ENCODE results near the gene POLN. TPM values are rescaled to one million over a fixed set of nuclear protein-coding genes. Genes with fewer than 3 reads are reported as not detected.

The POLN gene
- total and polyA plus RNA-seq, 2 donors: 1.1 to 2.9 TPM

DNA sequence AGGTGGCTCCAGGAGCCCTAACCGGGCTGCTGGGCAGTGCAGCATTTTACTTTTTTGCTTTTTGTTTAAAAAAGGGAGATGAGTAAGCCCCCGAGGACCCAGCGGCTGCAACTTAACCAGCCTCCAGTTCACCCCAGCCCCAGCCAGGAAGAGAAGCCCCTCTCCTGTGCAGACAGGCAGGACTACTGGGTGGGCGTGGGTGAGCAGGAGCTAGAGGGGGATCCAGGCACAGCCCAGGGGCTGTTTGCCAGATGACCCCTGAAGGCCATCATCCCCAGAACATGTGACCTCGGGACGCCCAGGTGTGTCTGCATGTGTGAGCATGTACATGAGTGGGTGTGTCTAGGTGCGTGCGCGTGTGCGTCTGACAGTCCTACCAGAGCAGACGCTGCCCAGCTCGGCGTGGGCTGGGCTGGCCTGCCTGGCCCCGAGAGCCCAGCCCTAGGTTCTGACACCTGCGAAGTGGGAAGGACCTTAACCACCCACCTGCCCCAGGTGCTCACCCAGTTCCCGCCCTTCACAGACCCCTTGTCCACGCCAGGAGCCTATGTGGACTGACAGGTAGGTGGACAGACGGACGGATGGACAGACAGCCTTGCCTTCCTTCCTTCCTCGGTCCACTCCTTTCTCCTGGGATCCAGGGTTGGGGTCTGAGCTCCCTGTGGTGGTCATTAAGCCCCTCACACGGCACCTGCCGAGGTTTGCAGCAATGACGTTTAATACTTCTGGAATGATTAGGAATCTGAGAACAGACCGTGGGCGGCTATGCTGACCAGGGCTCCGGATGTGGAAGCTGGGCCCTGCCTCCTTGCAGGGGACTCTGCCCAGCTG lies 7.8 kb upstream of the POLN start:
- Histone ChIP-seq H3K4me3 (ENCODE audit: low read length in 2 of 2) (no peak overlapping the region), H3K9me3 (ENCODE audit: control insufficient read depth in 2 of 2, insufficient read depth in 1 of 2, low read length in 1 of 2) (peaks cover 0 to 6% of the 10 kb centered on the region in 2 donors), H3K27ac (ENCODE audit: low read depth in 1 of 2, low read length in 1 of 2) (no peak overlapping the region), H3K27me3 (ENCODE audit: control insufficient read depth in 2 of 2, insufficient read depth in 1 of 2, low read length in 1 of 2) (no peaks in the 10 kb centered on the region), H3K36me3 (ENCODE audit: control insufficient read depth in 2 of 2, insufficient read depth in 2 of 2, low read length in 1 of 2) (peaks cover 59 to 74% of the 10 kb centered on the region in 2 donors), H3K4me1 (ENCODE audit: control insufficient read depth in 2 of 2, insufficient read depth in 2 of 2, low read length in 2 of 2) (no peaks in the 10 kb centered on the region)
- no peak for DNase-seq (ENCODE audit: low read depth in 6 of 9, low spot score in 9 of 9)
- WGBS: 96% methylated on average over 26 of the region's 26 CpGs

GRCh38 chr4:2248821-2249261 lies 6.9 kb upstream of the POLN start:
- DNase-seq (ENCODE audit: low read depth in 6 of 9, low spot score in 9 of 9): no peak

DNA sequence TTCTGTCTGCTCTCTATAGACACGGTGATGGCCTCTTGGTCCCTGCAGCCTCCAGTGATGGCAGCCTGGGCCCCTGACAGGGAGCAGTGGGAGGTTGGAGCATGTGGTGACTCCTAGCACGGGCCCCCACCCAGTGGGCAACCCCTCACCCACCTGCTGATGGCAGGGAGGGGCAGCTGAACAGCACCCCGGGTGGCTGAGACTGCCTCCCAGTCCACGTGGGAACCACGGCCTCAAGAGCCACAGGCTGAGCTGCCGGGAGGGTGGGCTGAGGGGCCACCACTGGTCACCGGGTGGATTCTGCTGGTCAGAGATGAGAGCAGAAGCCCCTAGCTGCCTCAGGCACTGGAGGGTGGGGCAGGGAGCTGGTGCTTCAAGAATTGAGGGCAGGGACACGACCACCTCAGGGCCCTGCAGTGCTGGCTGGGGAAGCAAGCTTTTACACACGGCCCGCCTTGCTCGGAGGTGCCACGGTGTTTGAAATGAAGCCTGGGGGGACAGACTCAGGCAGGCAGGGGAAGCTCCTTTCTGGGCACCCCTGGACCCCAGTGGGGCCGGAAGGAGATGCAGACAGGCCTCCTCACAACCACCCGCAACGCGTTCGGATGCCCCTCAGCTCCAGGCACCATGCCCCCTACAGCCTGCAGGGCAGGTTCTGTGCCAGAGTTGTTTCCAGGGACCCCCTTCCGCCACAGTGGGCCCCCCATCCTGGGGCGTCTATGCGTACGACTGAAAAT lies 6.3 kb upstream of the POLN start:
- WGBS: 96% methylated on average over 21 of the region's 21 CpGs
- no peaks in the 10 kb centered on the region for H3K4me1 ChIP-seq (ENCODE audit: control insufficient read depth in 2 of 2, insufficient read depth in 2 of 2, low read length in 2 of 2)
- no peak overlapping the region for H3K4me3 ChIP-seq (ENCODE audit: low read length in 2 of 2)
- H3K36me3 ChIP-seq (ENCODE audit: control insufficient read depth in 2 of 2, insufficient read depth in 2 of 2, low read length in 1 of 2): peaks cover 47 to 64% of the 10 kb centered on the region in 2 donors
- no peak for DNase-seq (ENCODE audit: low read depth in 6 of 9, low spot score in 9 of 9)
- H3K27me3 ChIP-seq (ENCODE audit: control insufficient read depth in 2 of 2, insufficient read depth in 1 of 2, low read length in 1 of 2): no peaks in the 10 kb centered on the region
- H3K9me3 ChIP-seq (ENCODE audit: control insufficient read depth in 2 of 2, insufficient read depth in 1 of 2, low read length in 1 of 2): peaks cover 0 to 3% of the 10 kb centered on the region in 2 donors
- H3K27ac ChIP-seq (ENCODE audit: low read depth in 1 of 2, low read length in 1 of 2): no peak overlapping the region

More at GRCh38 chr4:2248821-2249261, 6.9 kb upstream of the POLN start:
- H3K27ac ChIP-seq (ENCODE audit: low read depth in 1 of 2, low read length in 1 of 2): no peak overlapping the region
- no peaks in the 10 kb centered on the region for H3K27me3 ChIP-seq (ENCODE audit: control insufficient read depth in 2 of 2, insufficient read depth in 1 of 2, low read length in 1 of 2)
- peaks cover 53 to 70% of the 10 kb centered on the region in 2 donors for H3K36me3 ChIP-seq (ENCODE audit: control insufficient read depth in 2 of 2, insufficient read depth in 2 of 2, low read length in 1 of 2)
- H3K9me3 ChIP-seq (ENCODE audit: control insufficient read depth in 2 of 2, insufficient read depth in 1 of 2, low read length in 1 of 2): peaks cover 0 to 5% of the 10 kb centered on the region in 2 donors
- H3K4me1 ChIP-seq (ENCODE audit: control insufficient read depth in 2 of 2, insufficient read depth in 2 of 2, low read length in 2 of 2): no peaks in the 10 kb centered on the region
- H3K4me3 ChIP-seq (ENCODE audit: low read length in 2 of 2): no peak overlapping the region
- 96% methylated on average over 10 of the region's 10 CpGs for WGBS

DNA sequence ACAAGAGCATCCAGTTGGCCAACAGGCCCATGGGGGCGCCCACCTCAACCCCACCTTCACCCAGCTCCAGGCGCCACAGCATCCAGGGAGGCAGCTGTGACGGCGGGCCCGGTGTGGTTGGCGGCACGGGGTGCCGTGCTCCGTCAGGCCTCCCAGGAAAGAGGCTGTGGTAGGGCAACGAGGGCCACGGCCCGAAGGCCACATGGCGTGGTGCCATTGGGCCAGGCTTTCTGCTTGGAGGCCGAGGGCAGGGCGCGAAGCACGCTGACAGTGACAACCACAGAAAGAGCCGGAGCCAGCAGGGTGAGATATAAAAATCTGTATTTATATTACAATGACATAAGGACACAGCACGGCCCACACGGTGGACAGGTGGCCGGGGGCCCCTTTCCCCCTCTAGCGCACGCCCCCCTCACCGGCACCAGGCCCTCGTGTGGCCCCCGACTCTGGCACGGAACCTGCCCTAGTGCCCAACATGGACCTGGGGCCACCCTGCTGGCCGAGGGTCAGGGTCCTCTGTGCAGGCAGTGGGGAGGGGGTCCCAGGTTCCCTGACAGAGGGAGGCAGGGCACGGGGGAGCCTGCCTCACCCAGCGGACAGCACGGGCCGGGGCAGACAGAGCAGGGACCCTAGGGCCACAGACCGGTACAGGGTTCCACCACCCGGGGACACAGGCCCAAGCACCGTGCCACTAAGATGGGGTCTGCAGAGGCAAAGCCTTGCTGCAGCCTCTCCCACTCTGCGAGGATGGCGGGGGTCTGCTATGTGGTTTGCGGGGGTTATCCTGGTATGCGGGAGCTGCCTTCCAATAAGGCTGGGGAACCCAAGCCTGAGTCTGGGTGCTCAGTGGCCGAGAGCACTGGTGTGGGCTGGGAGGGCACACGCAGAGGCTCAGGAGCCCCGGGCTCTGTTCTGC lies 5.5 kb upstream of the POLN start:
- DNase-seq (ENCODE audit: low read depth in 6 of 9, low spot score in 9 of 9): no peak
- Histone ChIP-seq H3K9me3 (ENCODE audit: control insufficient read depth in 2 of 2, insufficient read depth in 1 of 2, low read length in 1 of 2) (peaks cover 0 to 3% of the 10 kb centered on the region in 2 donors), H3K36me3 (ENCODE audit: control insufficient read depth in 2 of 2, insufficient read depth in 2 of 2, low read length in 1 of 2) (peaks cover 41 to 57% of the 10 kb centered on the region in 2 donors), H3K27ac (ENCODE audit: low read depth in 1 of 2, low read length in 1 of 2) (no peak overlapping the region), H3K27me3 (ENCODE audit: control insufficient read depth in 2 of 2, insufficient read depth in 1 of 2, low read length in 1 of 2) (no peaks in the 10 kb centered on the region), H3K4me3 (ENCODE audit: low read length in 2 of 2) (no peak overlapping the region), H3K4me1 (ENCODE audit: control insufficient read depth in 2 of 2, insufficient read depth in 2 of 2, low read length in 2 of 2) (peaks cover 0 to 2% of the 10 kb centered on the region in 2 donors)
- 96% methylated on average over 42 of the region's 42 CpGs for WGBS

DNA sequence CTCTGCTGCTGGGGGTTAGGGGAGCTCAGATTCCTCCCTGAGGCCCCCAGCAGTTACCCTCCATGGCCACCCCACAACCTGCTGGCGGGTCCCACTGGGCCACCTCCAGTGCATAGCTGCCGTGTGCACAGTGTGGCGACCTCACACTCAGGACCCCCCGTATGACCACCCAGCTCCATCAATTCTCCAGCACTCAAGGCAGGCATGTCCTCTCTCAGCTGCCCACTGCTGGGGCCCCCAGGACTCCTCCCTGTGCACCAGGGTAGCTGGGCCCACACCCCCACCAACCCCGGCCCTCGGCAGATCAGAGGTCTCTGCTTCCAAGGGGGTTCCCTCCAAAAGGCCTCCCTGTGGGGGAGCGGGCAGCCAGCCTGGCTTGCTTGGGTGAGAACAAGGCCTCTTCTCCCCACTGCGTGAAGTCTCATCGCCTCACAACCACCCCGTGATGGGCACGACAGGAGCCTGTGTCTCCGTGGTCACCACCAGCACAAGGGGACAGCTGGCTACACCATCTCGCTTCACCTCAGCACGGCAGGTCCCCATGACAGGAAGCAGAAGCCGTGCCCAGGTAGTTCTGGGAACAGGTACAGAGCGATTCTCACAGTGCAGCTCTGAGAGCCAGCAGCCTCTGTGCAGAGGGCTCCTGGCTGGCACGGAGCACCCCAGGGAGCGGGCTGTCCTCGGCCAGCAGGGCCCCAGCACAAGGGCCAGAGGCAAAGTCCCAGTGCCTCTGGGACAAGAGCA lies 4.6 kb upstream of the POLN start:
- peaks cover 0 to 3% of the 10 kb centered on the region in 2 donors for H3K9me3 ChIP-seq (ENCODE audit: control insufficient read depth in 2 of 2, insufficient read depth in 1 of 2, low read length in 1 of 2)
- no peak for DNase-seq (ENCODE audit: low read depth in 6 of 9, low spot score in 9 of 9)
- WGBS: 96% methylated on average over 19 of the region's 19 CpGs
- H3K4me1 ChIP-seq (ENCODE audit: control insufficient read depth in 2 of 2, insufficient read depth in 2 of 2, low read length in 2 of 2): peaks cover 0 to 4% of the 10 kb centered on the region in 2 donors
- no peak overlapping the region for H3K27ac ChIP-seq (ENCODE audit: low read depth in 1 of 2, low read length in 1 of 2)
- H3K36me3 ChIP-seq (ENCODE audit: control insufficient read depth in 2 of 2, insufficient read depth in 2 of 2, low read length in 1 of 2): peaks cover 32 to 49% of the 10 kb centered on the region in 2 donors
- no peak overlapping the region for H3K4me3 ChIP-seq (ENCODE audit: low read length in 2 of 2)
- no peaks in the 10 kb centered on the region for H3K27me3 ChIP-seq (ENCODE audit: control insufficient read depth in 2 of 2, insufficient read depth in 1 of 2, low read length in 1 of 2)

DNA sequence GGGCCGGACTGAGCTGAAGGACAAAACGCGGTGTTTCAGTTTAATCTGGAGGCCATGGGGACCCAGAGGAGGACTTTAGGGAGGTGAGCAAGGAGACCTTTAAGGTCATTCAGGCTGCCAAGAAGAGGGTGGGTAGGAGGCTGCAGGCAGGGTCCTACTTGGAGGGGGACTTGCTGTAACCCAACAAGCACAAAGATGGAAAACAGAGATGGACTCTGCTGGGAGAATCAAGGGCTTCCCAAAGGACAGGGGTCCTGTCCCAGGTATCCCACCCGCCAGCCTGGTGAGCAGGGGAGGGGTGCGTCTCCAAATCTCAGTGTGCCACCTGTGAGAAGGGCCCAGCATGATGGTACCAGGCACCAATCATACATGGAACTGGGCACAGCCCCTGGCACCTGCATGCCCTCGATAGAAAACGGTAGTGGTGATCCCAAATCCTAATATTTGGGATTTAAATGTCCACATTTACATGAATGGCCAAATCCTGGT lies 3.9 kb upstream of the POLN start:
- DNase-seq (ENCODE audit: low read depth in 6 of 9, low spot score in 9 of 9): no peak
- WGBS: 98% methylated on average over 7 of the region's 7 CpGs
- Histone ChIP-seq H3K36me3 (ENCODE audit: control insufficient read depth in 2 of 2, insufficient read depth in 2 of 2, low read length in 1 of 2) (peaks cover 25 to 42% of the 10 kb centered on the region in 2 donors), H3K4me3 (ENCODE audit: low read length in 2 of 2) (no peak overlapping the region), H3K27me3 (ENCODE audit: control insufficient read depth in 2 of 2, insufficient read depth in 1 of 2, low read length in 1 of 2) (no peaks in the 10 kb centered on the region), H3K4me1 (ENCODE audit: control insufficient read depth in 2 of 2, insufficient read depth in 2 of 2, low read length in 2 of 2) (peaks cover 0 to 4% of the 10 kb centered on the region in 2 donors), H3K9me3 (ENCODE audit: control insufficient read depth in 2 of 2, insufficient read depth in 1 of 2, low read length in 1 of 2) (peaks cover 0 to 3% of the 10 kb centered on the region in 2 donors), H3K27ac (ENCODE audit: low read depth in 1 of 2, low read length in 1 of 2) (no peak overlapping the region)

DNA sequence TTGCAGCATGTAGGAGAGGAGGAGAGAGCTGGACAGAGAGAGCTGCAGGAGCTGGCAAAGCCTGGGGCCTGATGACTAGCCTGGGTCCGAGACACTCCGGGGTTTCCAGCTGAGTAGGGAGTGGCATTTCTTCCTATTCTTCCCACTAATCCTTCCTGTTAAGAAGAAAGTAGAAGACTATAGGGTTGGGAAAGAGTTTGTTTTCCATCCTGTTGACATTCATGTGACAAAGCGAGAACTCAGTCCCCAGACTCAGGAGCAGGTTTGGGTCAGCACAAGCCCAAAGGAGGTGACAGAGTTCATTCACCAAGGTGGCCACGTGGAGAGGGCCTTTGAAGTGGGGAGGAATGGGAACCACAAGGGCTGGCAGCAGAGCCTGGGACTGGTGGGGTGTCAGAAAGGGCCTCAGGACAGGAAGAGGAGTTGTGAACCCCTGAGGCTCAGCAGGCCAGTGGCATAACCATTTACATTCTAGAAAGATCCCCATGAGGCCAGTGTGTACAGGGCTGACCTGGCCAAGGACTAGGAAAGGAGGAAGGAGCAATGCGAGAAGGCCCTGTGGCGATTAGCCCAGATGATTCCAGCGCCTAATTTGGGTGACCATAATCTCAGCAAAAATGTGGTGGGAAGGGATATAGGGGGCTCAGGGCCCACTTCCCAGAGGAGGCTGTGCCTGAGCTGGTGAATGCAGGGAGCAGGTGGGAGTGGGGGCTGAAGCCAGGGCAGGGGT lies 3.3 kb upstream of the POLN start:
- Histone ChIP-seq H3K9me3 (ENCODE audit: control insufficient read depth in 2 of 2, insufficient read depth in 1 of 2, low read length in 1 of 2) (peaks cover 0 to 3% of the 10 kb centered on the region in 2 donors), H3K27ac (ENCODE audit: low read depth in 1 of 2, low read length in 1 of 2) (no peak overlapping the region)
- no peak for DNase-seq (ENCODE audit: low read depth in 6 of 9, low spot score in 9 of 9)

More for the DNA sequence above, 3.3 kb upstream of the POLN start:
- Histone ChIP-seq H3K36me3 (ENCODE audit: control insufficient read depth in 2 of 2, insufficient read depth in 2 of 2, low read length in 1 of 2) (peaks cover 19 to 36% of the 10 kb centered on the region in 2 donors), H3K4me3 (ENCODE audit: low read length in 2 of 2) (no peak overlapping the region), H3K4me1 (ENCODE audit: control insufficient read depth in 2 of 2, insufficient read depth in 2 of 2, low read length in 2 of 2) (peaks cover 4 to 5% of the 10 kb centered on the region in 2 donors), H3K27me3 (ENCODE audit: control insufficient read depth in 2 of 2, insufficient read depth in 1 of 2, low read length in 1 of 2) (no peaks in the 10 kb centered on the region)
- 82% methylated on average over 7 of the region's 7 CpGs for WGBS

Data from thymus (tissue), 11 donors.